Fibroblast of skin of scalp (primary cell): ENCODE measurements around the gene USF2.

Source experiments
- DNase-seq: peaks from one replicate; pipeline ENCODE4 v3.0.0-alpha.2; 2013

Gene USF2

GRCh38 chr19:35321291-35321690 lies 52.5 kb downstream of the USF2 start:
- no peak for DNase-seq

- DNase-seq, result no peak
Observed at GRCh38 chr19:35322014-35322413, 53.3 kb downstream of the USF2 start.

- DNase-seq, result no peak
Observed at GRCh38 chr19:35327642-35328041, 58.9 kb downstream of the USF2 start.

- no peak for DNase-seq
Observed at GRCh38 chr19:35328851-35329285, 60.1 kb downstream of the USF2 start, which contains the start of gene CD22. Gene CD22 (plus strand): TSS chr19:35329187. CDS start chr19:35332041, 2,854 bp downstream.

GRCh38 chr19:35329323-35329722 lies 60.6 kb downstream of the USF2 start:
- DNase-seq, result no peak
